GM12874 (cell line): ENCODE data around the gene MAP2K4.

Source experiments
- CTCF ChIP-seq: IDR thresholded peaks from 2 replicates; pipeline ENCODE4 v1.5.1; 2011; ENCODE audit warnings: low read depth, mild to moderate bottlenecking, control low read depth, low read length, moderate library complexity; ENCODE audit not compliant: insufficient read depth

MAP2K4 gene

GRCh38 chr17:12041312-12041711, 20.6 kb downstream of the MAP2K4 start:
- no peak for TF ChIP-seq CTCF

GRCh38 chr17:12043702-12044101, 23.0 kb downstream of the MAP2K4 start:
- no peak for TF ChIP-seq CTCF

GRCh38 chr17:12046786-12047185, 26.1 kb downstream of the MAP2K4 start:
- no peak for TF ChIP-seq CTCF

GRCh38 chr17:12047681-12048376, 27.2 kb downstream of the MAP2K4 start:
- TF ChIP-seq CTCF = no peak

GRCh38 chr17:12048843-12049473, 28.3 kb downstream of the MAP2K4 start:
- TF ChIP-seq CTCF = no peak

GRCh38 chr17:12050646-12051225, 30.1 kb downstream of the MAP2K4 start:
- TF ChIP-seq CTCF = no peak

- TF ChIP-seq CTCF = no peak
Measured at GRCh38 chr17:12053552-12053951, 32.9 kb downstream of the MAP2K4 start.
